SU-DHL-6 (cell line): ENCODE data around the gene JAKMIP1.

Experiments
- H2AFZ ChIP-seq: fragments of 200-600 bp; sonication (generic); 2 replicates; pipeline ENCODE4 v1.6.1; 2014; ENCODE audit warnings: low read depth, mild to moderate bottlenecking, moderate library complexity, mixed read lengths, antibody characterized with exemption, low read length; ENCODE audit not compliant: severe bottlenecking
- H3F3A ChIP-seq: fragments of 200-600 bp; shearing (Covaris generic); 2 replicates; pipeline ENCODE4 v1.6.0; 2016; ENCODE audit warnings: antibody characterized with exemption, mild to moderate bottlenecking; ENCODE audit not compliant: insufficient read depth
- H3K27ac ChIP-seq: fragments of 200-600 bp; sonication (generic); 2 replicates; pipeline ENCODE4 v1.5.1; 2016; ENCODE audit warnings: low read depth, mild to moderate bottlenecking, low read length, moderate library complexity, mixed read lengths
- H3K27me3 ChIP-seq: fragments of 200-600 bp; sonication (generic), shearing (Covaris generic); 2 replicates; pipeline ENCODE4 v1.6.0; 2014; ENCODE audit warnings: mild to moderate bottlenecking, low read length
- H3K36me3 ChIP-seq: fragments of 200-600 bp; sonication (generic); 2 replicates; pipeline ENCODE4 v1.6.1; 2014; ENCODE audit warnings: mild to moderate bottlenecking, low read length, mixed read lengths
- H3K4me2 ChIP-seq: fragments of 300-600, 200-600 bp; shearing (Covaris generic), sonication (generic); 2 replicates; pipeline ENCODE4 v1.6.0; 2014; ENCODE audit warnings: low read length, low read depth, mild to moderate bottlenecking; ENCODE audit not compliant: poor library complexity, severe bottlenecking
- H3K4me3 ChIP-seq: fragments of 200-600 bp; sonication (generic); 2 replicates; pipeline ENCODE4 v1.5.1; 2014; ENCODE audit warnings: antibody characterized with exemption, low read length, mild to moderate bottlenecking, mixed read lengths; ENCODE audit not compliant: insufficient read depth, poor library complexity, severe bottlenecking
- H3K79me2 ChIP-seq: fragments of 200-600 bp; sonication (generic); 2 replicates; pipeline ENCODE4 v1.6.1; 2014; ENCODE audit warnings: mild to moderate bottlenecking, low read length, moderate library complexity; ENCODE audit not compliant: insufficient read depth
- H3K9ac ChIP-seq: fragments of 200-600 bp; sonication (generic); 2 replicates; pipeline ENCODE4 v1.7.0; 2014; ENCODE audit warnings: mild to moderate bottlenecking, low read length
- H3K9me2 ChIP-seq: fragments of 200-600 bp; sonication (generic); replicated peaks from 2 replicates; pipeline ENCODE4 v1.6.1; 2014; ENCODE audit warnings: low read length; ENCODE audit not compliant: insufficient read depth
- H3K9me3 ChIP-seq: fragments of 200-600 bp; sonication (generic); 2 replicates; pipeline ENCODE4 v1.6.1; 2014; ENCODE audit warnings: low read length, mixed read lengths; ENCODE audit not compliant: insufficient read depth
- H4K20me1 ChIP-seq: fragments of 200-600 bp; sonication (generic); 2 replicates; pipeline ENCODE4 v1.6.1; 2014; ENCODE audit warnings: low read depth, mild to moderate bottlenecking, antibody characterized with exemption, low read length, moderate library complexity, mixed read lengths
- CTCF ChIP-seq: fragments of 200-600 bp; sonication (generic); IDR thresholded peaks from one replicate; pipeline ENCODE4 v1.5.1; 2017; ENCODE audit warnings: antibody characterized with exemption, mild to moderate bottlenecking, low read length, moderate library complexity; ENCODE audit not compliant: insufficient read depth, poor library complexity, severe bottlenecking
- EZH2phosphoT487 ChIP-seq: fragments of 200-600 bp; sonication (generic), shearing (Covaris generic); conservative IDR thresholded peaks from 2 replicates; pipeline ENCODE4 v1.6.1; 2018; ENCODE audit warnings: mild to moderate bottlenecking, antibody characterized with exemption, low read length, moderate library complexity, mixed read lengths

The JAKMIP1 gene

DNA sequence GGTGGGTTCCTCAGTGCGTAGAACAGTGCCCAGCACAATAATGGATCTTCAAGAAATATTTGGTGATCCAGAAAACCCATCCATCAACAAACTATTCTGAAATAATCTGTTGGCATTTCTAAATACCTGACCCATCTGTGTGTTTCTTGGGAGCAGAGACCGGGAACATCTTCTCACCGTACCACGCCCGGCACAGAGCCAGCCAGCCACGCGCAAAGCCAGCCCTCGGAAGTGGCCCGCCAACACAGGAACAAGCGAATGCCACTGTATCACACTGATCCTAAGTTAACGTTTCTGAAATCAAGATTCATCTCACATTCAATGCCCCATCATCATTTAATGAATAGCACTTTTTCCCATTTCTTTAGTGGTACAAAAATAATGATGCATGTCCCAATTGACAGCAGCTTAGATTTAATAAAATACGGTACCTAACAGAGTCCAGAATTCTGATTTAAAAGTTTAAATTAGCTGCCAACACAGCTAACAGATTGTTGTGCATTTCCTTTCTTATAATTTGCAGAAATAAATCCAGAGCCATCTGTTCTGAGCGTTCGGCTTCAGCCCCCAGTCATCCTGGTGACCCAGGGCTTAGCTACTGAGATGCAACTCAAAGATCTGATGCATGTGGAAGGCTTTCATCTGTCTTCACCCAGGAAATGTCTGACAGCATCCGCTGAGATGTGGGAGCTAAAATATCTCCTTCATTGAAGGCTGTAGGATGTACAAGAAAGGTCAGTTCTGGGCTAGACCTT lies 44.2 kb downstream of the JAKMIP1 start:
- Histone ChIP-seq H3K27me3 (no peaks in the 10 kb centered on the region), H4K20me1 (no peaks in the 10 kb centered on the region), H3K4me3 (no peak overlapping the region), H3K9ac (no peak overlapping the region), H3K36me3 (no peaks in the 10 kb centered on the region), H3F3A (no peaks in the 10 kb centered on the region), H3K27ac (no peak overlapping the region), H3K79me2 (no peaks in the 10 kb centered on the region), H2AFZ (no peak overlapping the region), H3K9me2 (no peaks in the 10 kb centered on the region), H3K4me2 (no peak overlapping the region), H3K9me3 (no peaks in the 10 kb centered on the region)
- TF ChIP-seq CTCF (no peak), EZH2phosphoT487 (no peak)

- H3K4me2 ChIP-seq = no peak overlapping the region
- TF ChIP-seq EZH2phosphoT487 = no peak
- TF ChIP-seq CTCF = no peak
- no peaks in the 10 kb centered on the region for H4K20me1 ChIP-seq
- no peaks in the 10 kb centered on the region for H3K79me2 ChIP-seq
- no peaks in the 10 kb centered on the region for H3F3A ChIP-seq
- H3K27ac ChIP-seq = no peak overlapping the region
- H2AFZ ChIP-seq = no peak overlapping the region
- H3K27me3 ChIP-seq = no peaks in the 10 kb centered on the region
- H3K9ac ChIP-seq = no peak overlapping the region
- H3K36me3 ChIP-seq = no peaks in the 10 kb centered on the region
- H3K4me3 ChIP-seq = no peak overlapping the region
- no peaks in the 10 kb centered on the region for H3K9me2 ChIP-seq
- H3K9me3 ChIP-seq = no peaks in the 10 kb centered on the region
Observed at GRCh38 chr4:6154875-6155274, 45.5 kb downstream of the JAKMIP1 start.

DNA sequence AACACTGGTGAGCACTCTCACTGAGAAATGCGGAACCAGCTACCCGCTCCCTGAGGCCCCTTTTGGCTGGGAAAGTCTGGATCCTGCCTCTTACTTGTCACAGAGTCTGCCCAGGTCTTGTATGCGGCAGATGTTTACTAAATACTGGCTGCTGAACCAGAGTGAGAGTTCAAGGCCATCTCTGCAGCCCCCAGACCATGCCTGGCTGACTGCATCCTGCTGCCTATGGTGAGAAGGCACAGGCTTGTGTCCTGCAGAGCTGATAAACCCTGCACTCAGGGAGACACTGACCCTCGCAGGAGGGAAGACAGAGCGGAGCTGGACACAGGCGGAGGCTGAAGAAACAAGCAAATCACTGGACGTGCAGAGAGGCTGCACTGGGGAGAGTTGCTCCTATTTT lies 46.5 kb downstream of the JAKMIP1 start:
- Histone ChIP-seq H3K27me3 (no peaks in the 10 kb centered on the region), H3K9ac (no peak overlapping the region), H3K36me3 (no peaks in the 10 kb centered on the region), H3F3A (no peaks in the 10 kb centered on the region), H3K79me2 (no peaks in the 10 kb centered on the region), H4K20me1 (no peaks in the 10 kb centered on the region), H3K9me2 (no peaks in the 10 kb centered on the region), H3K27ac (no peak overlapping the region), H2AFZ (no peak overlapping the region), H3K4me3 (no peak overlapping the region), H3K4me2 (no peak overlapping the region), H3K9me3 (no peaks in the 10 kb centered on the region)
- TF ChIP-seq EZH2phosphoT487 (no peak), CTCF (no peak)
